Measurements from ENCODE around the gene MS4A15.

The MS4A15 gene

DNA sequence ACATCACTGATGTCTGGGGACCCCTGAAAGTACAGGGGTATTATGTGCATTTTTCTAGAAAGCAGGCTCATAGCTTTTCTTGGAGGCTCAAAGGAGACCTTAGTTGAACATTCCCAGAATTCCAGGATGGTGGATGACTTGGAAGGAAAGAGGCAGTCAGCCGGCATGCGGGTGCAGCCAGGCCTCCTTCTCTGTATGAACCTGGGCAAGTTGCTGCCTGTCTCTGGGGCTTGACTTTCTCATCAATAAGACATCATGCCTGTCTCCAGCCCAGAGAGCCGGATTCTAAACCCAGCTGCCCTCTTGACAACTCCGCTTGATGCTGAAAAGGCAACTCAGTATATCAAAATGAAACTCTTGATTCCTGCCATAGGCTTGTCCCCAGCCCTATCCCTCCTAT lies 12.6 kb downstream of the MS4A15 start:
- TF ChIP-seq SUZ12 (IDR thresholded peaks at IDR 0.05; ENCODE audit: extremely low read depth, insufficient read depth, insufficient read length) = no peak
- no peak for TF ChIP-seq ZNF274 (IDR thresholded peaks at IDR 0.05; ENCODE audit: low read depth, low read length)
- no peak for TF ChIP-seq YY1 (IDR thresholded peaks at IDR 0.05; ENCODE audit: insufficient read depth, insufficient read length)
- DNase-seq (ENCODE audit: low read depth, low spot score) = no peak
- peaks cover 2% of the 10 kb centered on the region for H3K4me1 ChIP-seq (ENCODE audit: insufficient read depth, insufficient read length)
- H3K9ac ChIP-seq (ENCODE audit: insufficient read length, low read depth) = no peak overlapping the region
- H3K4me3 ChIP-seq (ENCODE audit: insufficient read length, low read depth) = no peak overlapping the region
- no peaks in the 10 kb centered on the region for H3K27me3 ChIP-seq (ENCODE audit: insufficient read depth, insufficient read length)
- no peaks in the 10 kb centered on the region for H3K36me3 ChIP-seq (ENCODE audit: insufficient read depth, insufficient read length, low read length)
- no peaks in the 10 kb centered on the region for H3K9me3 ChIP-seq (ENCODE audit: insufficient read depth, low read length)

DNA sequence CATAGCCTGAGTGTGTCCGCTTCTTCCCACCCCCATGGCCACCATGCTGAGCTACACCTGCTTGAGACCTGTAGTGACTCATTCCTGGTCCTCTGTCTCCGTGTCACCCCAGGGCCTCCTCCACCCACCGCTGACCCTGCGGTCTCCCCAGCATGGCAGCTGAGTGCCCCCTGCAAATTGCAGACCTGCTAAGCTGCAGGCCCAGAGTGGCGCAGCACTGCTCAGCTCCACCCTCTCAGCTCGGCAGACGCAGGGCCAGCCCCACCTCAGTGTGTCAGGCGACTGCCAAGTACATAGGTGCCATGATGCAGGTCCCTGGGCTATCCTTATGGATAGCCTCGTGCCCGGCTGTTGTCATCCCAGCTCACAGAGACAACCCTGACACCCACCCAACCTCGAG lies 13.1 kb downstream of the MS4A15 start:
- no peaks in the 10 kb centered on the region for H3K27me3 ChIP-seq (ENCODE audit: insufficient read depth, insufficient read length)
- H3K9me3 ChIP-seq (ENCODE audit: insufficient read depth, low read length) = no peaks in the 10 kb centered on the region
- H3K4me1 ChIP-seq (ENCODE audit: insufficient read depth, insufficient read length) = peaks cover 2% of the 10 kb centered on the region
- H3K4me3 ChIP-seq (ENCODE audit: insufficient read length, low read depth) = no peak overlapping the region
- TF ChIP-seq YY1 (IDR thresholded peaks at IDR 0.05; ENCODE audit: insufficient read depth, insufficient read length) = no peak
- H3K36me3 ChIP-seq (ENCODE audit: insufficient read depth, insufficient read length, low read length) = no peaks in the 10 kb centered on the region
- DNase-seq (ENCODE audit: low read depth, low spot score) = no peak
- H3K9ac ChIP-seq (ENCODE audit: insufficient read length, low read depth) = no peak overlapping the region

DNA sequence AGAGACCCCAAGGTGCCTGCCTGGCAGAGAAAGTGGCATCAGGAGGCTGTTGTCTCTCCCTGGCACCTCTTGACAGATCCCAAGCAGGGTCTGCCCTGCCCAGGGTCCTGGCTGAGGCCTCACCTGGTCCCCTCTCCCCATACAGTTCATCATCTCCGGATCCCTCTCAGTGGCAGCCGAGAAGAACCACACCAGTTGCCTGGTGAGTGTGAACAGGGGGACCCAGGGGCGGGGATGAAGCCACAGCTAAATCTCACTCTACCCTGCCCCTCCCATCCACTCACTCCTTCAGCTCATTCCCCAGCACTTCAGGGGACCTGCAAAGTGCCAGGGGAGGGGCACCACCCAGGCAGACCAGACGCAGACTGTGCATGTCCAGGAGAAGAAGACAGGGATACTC lies 14.5 kb downstream of the MS4A15 start:
- H3K36me3 ChIP-seq (ENCODE audit: insufficient read depth, insufficient read length, low read length) = no peaks in the 10 kb centered on the region
- H3K4me1 ChIP-seq (ENCODE audit: insufficient read depth, insufficient read length) = peaks cover 6% of the 10 kb centered on the region
- DNase-seq (ENCODE audit: low read depth, low spot score) = no peak
- H3K4me3 ChIP-seq (ENCODE audit: insufficient read length, low read depth) = no peak overlapping the region
- H3K9me3 ChIP-seq (ENCODE audit: insufficient read depth, low read length) = no peaks in the 10 kb centered on the region
- no peak overlapping the region for H3K9ac ChIP-seq (ENCODE audit: insufficient read length, low read depth)
- TF ChIP-seq ZNF274 (IDR thresholded peaks at IDR 0.05; ENCODE audit: low read depth, low read length) (no peak), YY1 (IDR thresholded peaks at IDR 0.05; ENCODE audit: insufficient read depth, insufficient read length) (no peak), SUZ12 (IDR thresholded peaks at IDR 0.05; ENCODE audit: extremely low read depth, insufficient read depth, insufficient read length) (no peak)
- H3K27me3 ChIP-seq (ENCODE audit: insufficient read depth, insufficient read length) = no peaks in the 10 kb centered on the region

DNA sequence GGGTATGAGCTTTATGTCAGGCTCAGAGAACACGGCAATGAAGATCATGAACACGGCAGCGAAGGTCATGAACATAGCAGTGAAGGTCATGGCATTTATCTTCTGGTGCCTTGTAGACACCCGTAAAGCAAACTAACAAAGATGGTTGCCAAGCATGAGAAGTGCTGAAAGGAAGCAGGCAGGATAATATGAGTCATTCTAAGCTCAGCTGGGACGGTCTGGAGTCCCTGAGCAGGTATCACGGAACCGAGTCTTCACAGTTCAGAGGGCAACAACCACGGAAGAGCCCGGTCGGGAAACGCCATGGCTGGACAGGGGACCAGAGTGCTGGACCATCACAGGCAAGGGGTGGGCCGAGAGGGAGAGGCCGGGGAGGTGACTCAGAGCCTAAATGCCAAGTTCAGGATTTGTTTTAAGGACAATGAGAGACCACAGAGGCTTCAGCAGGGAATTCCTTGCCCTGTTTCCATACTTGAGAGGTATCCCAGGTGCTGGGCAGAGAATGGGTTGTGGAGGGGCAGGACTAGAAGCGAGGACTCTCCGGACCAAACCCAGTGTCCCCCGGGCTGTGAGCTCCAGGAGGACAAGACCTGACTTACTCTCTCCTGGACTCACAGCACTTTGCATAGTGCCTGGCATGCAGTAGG lies 15.3 kb downstream of the MS4A15 start:
- Histone ChIP-seq H3K36me3 (ENCODE audit: insufficient read depth, insufficient read length, low read length) (no peaks in the 10 kb centered on the region), H3K9me3 (ENCODE audit: insufficient read depth, low read length) (no peaks in the 10 kb centered on the region), H3K4me1 (ENCODE audit: insufficient read depth, insufficient read length) (peaks cover 5% of the 10 kb centered on the region), H3K9ac (ENCODE audit: insufficient read length, low read depth) (no peak overlapping the region), H3K4me3 (ENCODE audit: insufficient read length, low read depth) (no peak overlapping the region), H3K27me3 (ENCODE audit: insufficient read depth, insufficient read length) (no peaks in the 10 kb centered on the region)
- DNase-seq (ENCODE audit: low read depth, low spot score) = no peak
- TF ChIP-seq ZNF274 (IDR thresholded peaks at IDR 0.05; ENCODE audit: low read depth, low read length) = no peak
- no peak for TF ChIP-seq YY1 (IDR thresholded peaks at IDR 0.05; ENCODE audit: insufficient read depth, insufficient read length)
- no peak for TF ChIP-seq SUZ12 (IDR thresholded peaks at IDR 0.05; ENCODE audit: extremely low read depth, insufficient read depth, insufficient read length)

DNA sequence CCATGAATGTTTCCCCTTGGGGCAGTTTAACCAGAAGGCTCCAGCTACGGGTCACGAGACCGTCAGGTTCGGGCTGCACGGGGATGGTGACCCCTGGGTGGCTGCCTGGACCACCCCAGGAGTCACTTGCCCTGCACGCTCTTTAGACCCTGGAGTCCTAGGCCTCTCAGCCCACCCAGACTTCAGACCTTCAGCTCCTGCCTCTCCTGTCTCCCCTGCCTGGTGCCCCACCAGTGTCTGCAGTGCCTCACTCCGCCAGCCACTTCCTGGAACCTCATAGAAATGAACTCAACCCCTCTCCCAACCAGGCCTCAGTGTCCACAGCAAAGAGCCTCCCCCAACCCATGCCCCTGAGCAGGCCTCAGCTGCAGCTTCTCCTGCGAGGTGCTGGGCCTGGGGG lies 16.0 kb downstream of the MS4A15 start:
- Histone ChIP-seq H3K4me3 (ENCODE audit: insufficient read length, low read depth) (no peak overlapping the region), H3K9me3 (ENCODE audit: insufficient read depth, low read length) (no peaks in the 10 kb centered on the region), H3K27me3 (ENCODE audit: insufficient read depth, insufficient read length) (no peaks in the 10 kb centered on the region), H3K4me1 (ENCODE audit: insufficient read depth, insufficient read length) (peaks cover 4% of the 10 kb centered on the region), H3K9ac (ENCODE audit: insufficient read length, low read depth) (no peak overlapping the region), H3K36me3 (ENCODE audit: insufficient read depth, insufficient read length, low read length) (no peaks in the 10 kb centered on the region)
- DNase-seq (ENCODE audit: low read depth, low spot score) = no peak
- TF ChIP-seq YY1 (IDR thresholded peaks at IDR 0.05; ENCODE audit: insufficient read depth, insufficient read length) = no peak
- no peak for TF ChIP-seq ZNF274 (IDR thresholded peaks at IDR 0.05; ENCODE audit: low read depth, low read length)
- no peak for TF ChIP-seq SUZ12 (IDR thresholded peaks at IDR 0.05; ENCODE audit: extremely low read depth, insufficient read depth, insufficient read length)

DNA sequence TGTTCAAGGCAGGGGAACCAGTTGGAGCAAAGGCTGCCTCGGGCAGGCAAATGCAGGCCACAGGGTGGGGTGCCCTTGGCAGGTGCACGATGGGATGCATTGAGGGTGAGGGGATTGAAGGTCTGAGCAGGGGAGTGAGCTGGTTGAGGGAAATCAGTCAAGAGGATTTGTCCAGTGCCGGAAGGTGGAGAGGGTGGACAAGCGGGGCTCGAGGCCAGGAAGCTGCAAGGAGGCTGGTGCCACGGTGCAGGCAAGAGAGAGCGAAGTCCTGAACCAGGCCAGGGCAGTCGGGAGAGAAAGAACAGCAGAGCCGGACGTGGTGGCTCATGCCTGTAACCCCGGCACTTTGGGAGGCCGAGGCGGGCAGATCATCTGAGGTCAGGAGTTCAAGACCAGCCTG lies 18.1 kb downstream of the MS4A15 start:
- Histone ChIP-seq H3K4me3 (ENCODE audit: insufficient read length, low read depth) (no peak overlapping the region), H3K9me3 (ENCODE audit: insufficient read depth, low read length) (no peaks in the 10 kb centered on the region), H3K4me1 (ENCODE audit: insufficient read depth, insufficient read length) (peaks cover 4% of the 10 kb centered on the region), H3K36me3 (ENCODE audit: insufficient read depth, insufficient read length, low read length) (no peaks in the 10 kb centered on the region), H3K27me3 (ENCODE audit: insufficient read depth, insufficient read length) (no peaks in the 10 kb centered on the region), H3K9ac (ENCODE audit: insufficient read length, low read depth) (no peak overlapping the region)
- TF ChIP-seq SUZ12 (IDR thresholded peaks at IDR 0.05; ENCODE audit: extremely low read depth, insufficient read depth, insufficient read length) (no peak), YY1 (IDR thresholded peaks at IDR 0.05; ENCODE audit: insufficient read depth, insufficient read length) (no peak), ZNF274 (IDR thresholded peaks at IDR 0.05; ENCODE audit: low read depth, low read length) (no peak)
- no peak for DNase-seq (ENCODE audit: low read depth, low spot score)

DNA sequence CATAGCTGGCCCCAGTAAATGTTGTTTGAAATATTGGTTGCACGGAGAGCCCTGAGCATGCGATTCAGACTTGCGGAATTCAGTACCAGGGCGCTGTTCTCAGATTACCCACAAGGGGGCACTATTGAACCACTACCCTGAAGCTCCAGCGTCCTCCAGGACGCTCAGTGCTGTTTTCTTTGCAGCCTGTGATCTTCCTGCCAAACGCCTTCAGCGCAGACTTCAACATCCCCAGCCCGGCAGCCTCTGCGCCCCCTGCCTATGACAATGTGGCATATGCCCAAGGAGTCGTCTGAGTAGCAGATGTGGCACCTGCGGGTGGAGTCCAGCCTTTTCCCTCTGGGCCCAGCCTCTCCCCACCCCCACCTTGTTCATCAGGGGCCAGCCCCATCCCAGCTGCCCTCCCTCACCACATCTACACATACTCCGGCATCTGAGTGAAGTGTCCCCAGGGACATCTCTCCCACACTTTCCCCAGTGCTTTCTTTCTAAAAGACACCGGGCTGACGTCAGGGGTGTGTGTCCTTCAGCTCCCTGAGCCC lies 18.8 kb downstream of the MS4A15 start:
- H3K4me3 ChIP-seq (ENCODE audit: insufficient read length, low read depth) = no peak overlapping the region
- H3K27me3 ChIP-seq (ENCODE audit: insufficient read depth, insufficient read length) = no peaks in the 10 kb centered on the region
- H3K9me3 ChIP-seq (ENCODE audit: insufficient read depth, low read length) = 0 out of 2 replicates have a peak, but pooled peaks cover 5% of the 10 kb centered on the region
- TF ChIP-seq YY1 (IDR thresholded peaks at IDR 0.05; ENCODE audit: insufficient read depth, insufficient read length) = no peak
- no peak for TF ChIP-seq SUZ12 (IDR thresholded peaks at IDR 0.05; ENCODE audit: extremely low read depth, insufficient read depth, insufficient read length)
- no peak for TF ChIP-seq ZNF274 (IDR thresholded peaks at IDR 0.05; ENCODE audit: low read depth, low read length)
- H3K4me1 ChIP-seq (ENCODE audit: insufficient read depth, insufficient read length) = peaks cover 4% of the 10 kb centered on the region
- H3K9ac ChIP-seq (ENCODE audit: insufficient read length, low read depth) = peak overlapping the region; percentile 36
- H3K36me3 ChIP-seq (ENCODE audit: insufficient read depth, insufficient read length, low read length) = no peaks in the 10 kb centered on the region
- DNase-seq (ENCODE audit: low read depth, low spot score) = peak; percentile 92
